Activated T-helper 1 cell treated with Interleukin-2 at 50 U/mL for 16 hours (primary cell): Measurements from ENCODE around the gene TCEANC.
"Not testable (repeated sequence)": the region's sequence is repeated elsewhere in the genome, so short reads cannot be mapped to it uniquely, and the experiment has no call there.

Experiments
- DNase-seq: peaks from one replicate; pipeline ENCODE4 v3.0.0-alpha.2; 2020; ENCODE audit warnings: low read depth

The TCEANC gene, protein sequence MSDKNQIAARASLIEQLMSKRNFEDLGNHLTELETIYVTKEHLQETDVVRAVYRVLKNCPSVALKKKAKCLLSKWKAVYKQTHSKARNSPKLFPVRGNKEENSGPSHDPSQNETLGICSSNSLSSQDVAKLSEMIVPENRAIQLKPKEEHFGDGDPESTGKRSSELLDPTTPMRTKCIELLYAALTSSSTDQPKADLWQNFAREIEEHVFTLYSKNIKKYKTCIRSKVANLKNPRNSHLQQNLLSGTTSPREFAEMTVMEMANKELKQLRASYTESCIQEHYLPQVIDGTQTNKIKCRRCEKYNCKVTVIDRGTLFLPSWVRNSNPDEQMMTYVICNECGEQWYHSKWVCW

DNA sequence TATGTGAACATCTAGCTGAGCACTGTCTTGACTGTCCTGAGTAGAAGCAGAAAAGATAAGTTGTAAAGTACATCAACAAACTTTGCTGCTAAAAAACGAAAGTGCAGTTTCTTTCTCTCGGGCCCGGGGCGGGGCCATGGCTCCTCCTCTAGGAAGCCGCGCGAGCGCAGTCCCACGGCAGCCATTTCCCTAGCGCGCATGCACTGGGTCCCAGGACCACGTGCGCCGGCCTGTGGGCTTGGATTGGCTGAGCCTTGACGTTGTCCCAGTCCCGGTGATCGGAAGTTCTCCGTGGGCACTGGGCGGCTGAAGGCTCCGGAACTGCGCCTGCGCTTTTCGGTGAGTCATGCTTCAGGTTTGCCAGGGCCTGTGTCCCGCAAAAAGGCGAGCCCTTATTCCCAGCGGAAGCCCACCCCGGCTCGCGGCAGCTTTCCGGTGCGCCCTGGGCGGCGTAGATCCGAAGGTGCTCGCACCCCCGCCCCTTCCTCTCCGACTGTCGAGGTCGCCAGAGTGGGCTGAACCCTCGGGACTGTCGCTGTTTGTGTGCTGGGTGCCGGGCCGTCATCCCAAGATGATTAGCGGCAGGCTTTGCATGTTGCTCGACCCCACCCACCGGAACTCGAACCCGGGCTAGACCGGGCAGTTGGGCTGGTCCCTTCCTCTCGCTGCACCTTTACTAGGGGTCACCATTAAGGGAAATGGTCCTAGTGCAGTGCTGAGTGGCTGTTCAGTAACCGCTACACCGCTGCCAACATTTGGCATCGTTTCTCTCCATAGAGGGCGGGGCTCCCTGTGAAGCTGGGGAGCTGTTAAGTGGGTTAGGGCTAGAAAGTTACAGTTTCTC is at the start of gene TCEANC:
TSS of gene TCEANC (plus strand) at position 292 of the 844 bp plus-strand sequence. CDS start 9,368 bp downstream, outside the sequence.
- DNase-seq: peak; percentile 95

DNA sequence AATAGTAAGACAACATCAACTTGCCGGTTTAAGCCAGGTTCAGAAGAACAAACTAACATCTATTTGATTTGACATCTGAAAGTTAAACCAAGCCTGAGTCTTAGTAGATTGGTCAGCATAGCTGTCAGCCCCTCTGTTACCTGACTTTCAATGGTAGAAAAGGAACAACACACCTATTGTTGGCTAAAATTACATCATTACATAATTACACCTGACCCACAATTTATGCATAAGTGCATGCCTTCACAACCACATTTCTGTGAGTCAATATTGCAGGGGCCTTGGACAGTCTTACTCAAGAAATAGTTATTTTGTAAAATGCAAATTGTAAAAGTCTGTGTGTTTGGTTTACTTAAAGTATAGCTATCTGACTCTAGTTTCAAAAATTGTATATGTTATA is 47.3 kb upstream of the TCEANC start:
- DNase-seq: no peak

- DNase-seq: no peak
These were observed 45.5 kb upstream of the TCEANC start for GRCh38 chrX:13607331-13607995.

GRCh38 chrX:13607996-13608365 is 45.0 kb upstream of the TCEANC start:
- no peak for DNase-seq

DNA sequence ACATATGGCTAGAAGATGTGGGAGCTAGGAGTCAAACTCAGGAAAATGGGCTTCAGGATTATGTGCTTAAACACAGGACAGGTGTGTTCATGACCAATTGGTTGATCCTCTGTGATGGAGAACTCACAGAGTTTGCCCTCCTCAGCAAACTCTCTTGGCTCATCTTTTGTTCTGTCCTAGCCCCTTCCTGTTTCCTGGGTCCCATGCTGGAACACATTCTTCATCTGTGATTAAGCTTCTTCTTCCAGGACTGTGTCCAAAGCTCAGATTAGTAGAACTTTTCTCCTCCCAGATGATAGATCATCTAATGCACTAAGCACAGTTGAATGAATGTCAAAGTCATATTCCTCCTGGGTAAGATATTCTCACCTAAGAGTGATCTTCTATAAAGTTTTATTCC is 38.8 kb upstream of the TCEANC start:
- DNase-seq: no peak

DNA sequence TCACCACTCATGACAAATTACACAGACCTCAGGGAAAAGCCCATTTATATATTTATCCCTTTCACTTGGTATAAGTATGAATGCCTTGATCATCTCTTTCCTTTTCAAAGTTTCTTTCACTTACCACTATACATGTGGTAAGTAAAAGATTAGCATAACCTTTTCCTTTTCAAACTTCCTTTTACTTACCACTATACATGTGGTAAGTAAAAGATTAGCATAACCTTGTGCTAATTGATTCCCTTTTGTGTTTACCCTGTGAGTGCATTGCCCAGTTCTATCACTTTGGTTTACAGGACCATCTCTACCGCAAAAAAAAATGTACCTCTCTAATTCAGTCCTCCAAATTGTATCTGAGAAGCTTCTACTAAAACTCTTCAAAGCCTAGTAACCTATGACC is 32.7 kb upstream of the TCEANC start:
- DNase-seq: no peak

GRCh38 chrX:13622401-13622964 is 30.5 kb upstream of the TCEANC start:
- DNase-seq: no peak

DNA sequence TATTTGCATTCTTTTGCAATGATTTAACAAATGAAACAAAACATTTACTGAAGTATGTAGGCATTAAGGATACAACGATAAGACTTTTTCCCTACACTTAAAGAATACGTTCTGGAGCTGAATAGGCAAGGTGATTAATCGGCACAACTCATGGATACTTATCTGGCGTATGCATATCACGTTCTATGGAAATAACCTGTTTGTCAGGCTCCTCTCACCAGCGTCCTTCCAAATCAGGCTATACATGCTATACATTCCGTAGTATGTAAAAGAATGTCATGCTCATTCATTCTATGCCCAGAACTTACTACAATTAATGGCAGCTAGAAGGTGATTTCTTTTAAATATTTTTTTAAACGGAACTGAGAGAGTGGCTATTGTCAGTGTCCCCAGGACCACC is 25.6 kb upstream of the TCEANC start:
- no peak for DNase-seq

- DNase-seq: not testable (repeated sequence)
These were observed 15.7 kb upstream of the TCEANC start for GRCh38 chrX:13637224-13637623.

- no peak for DNase-seq
These were observed 14.9 kb upstream of the TCEANC start for GRCh38 chrX:13638021-13638420.

GRCh38 chrX:13638826-13639225 is 14.1 kb upstream of the TCEANC start:
- DNase-seq: no peak

GRCh38 chrX:13641684-13642083 is 11.3 kb upstream of the TCEANC start:
- DNase-seq: not testable (repeated sequence)

GRCh38 chrX:13645464-13646153 is 7.3 kb upstream of the TCEANC start:
- DNase-seq: no peak

GRCh38 chrX:13646154-13646549 is 6.8 kb upstream of the TCEANC start:
- no peak for DNase-seq

DNA sequence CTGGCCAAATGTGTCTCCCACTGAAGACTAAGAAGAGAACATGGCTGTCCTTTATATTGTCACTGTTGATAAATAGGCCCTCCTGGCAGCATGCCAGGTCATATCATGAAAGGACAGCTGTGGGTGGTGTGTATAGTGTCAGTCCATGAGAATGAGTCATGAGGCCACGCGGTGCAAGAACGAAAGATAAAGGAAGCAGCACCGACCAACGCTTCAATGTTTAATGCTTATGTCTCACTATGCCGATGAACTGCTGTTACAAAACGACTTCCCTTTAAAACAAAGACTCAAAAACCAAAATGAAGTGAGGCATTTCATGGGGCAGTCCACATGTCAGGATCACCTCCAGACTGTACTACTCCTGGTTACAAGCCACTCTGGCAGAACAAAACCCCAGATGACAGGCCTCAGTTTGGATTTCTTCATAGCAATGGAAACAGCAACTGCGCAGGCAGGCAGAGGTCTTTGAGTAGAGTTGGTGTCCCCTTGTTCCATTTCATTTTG is 5.2 kb upstream of the TCEANC start:
- peak; percentile 18 for DNase-seq

DNA sequence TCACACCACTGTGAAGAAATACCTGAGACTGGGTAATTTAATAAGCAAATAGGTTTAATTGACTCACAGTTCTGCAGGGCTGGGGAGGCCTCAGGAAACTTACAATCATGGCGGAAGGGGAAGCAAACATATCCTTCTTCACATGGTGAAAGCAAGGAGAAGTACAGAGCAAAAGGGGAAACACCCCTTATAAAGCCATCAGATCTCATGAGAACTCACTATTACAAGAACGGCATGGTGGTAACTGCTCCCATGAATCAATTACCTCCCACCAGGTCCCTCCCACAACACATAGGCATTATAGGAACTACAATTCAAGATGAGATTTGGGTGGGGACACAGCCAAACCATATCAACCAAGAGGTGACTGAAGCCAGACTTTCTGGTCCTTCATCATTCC is 4.6 kb upstream of the TCEANC start:
- DNase-seq: not testable (repeated sequence)

- no peak for DNase-seq
These were observed 3.1 kb upstream of the TCEANC start for GRCh38 chrX:13649838-13650237.

DNA sequence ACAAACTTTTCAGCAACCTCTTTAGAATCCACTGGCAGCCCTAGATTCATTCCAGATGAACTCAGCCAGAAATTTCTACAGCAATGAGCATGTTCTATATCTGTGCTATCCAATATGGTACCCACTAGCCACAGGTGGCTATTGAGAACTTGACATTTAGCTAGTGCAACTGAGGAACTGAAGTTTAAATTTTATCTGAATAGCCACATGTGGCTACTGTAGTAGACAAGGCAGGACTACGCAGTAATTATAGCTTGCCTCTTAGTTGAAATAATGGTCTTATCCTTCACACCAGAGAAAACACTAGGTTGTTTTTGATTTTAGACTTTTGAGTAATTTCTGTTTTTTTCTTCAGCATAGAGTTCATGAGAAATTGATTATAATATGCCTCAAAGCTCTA is 2.6 kb upstream of the TCEANC start:
- no peak for DNase-seq

- no peak for DNase-seq
These were observed 1.8 kb upstream of the TCEANC start for GRCh38 chrX:13651150-13651549.

- no peak for DNase-seq
These were observed 601 bp upstream of the TCEANC start for GRCh38 chrX:13652287-13652793.

- no peak for DNase-seq
These were observed 1.2 kb downstream of the TCEANC start for GRCh38 chrX:13654116-13654515.
